HG02973 (cell line): Measurements from ENCODE around the gene MACROD2.
"Not testable (repeated sequence)": the region's sequence is repeated elsewhere in the genome, so short reads cannot be mapped to it uniquely, and the experiment has no call there.

Experiments used
- ATAC-seq: cut with Tn5 transposase; IDR thresholded peaks from one replicate; pipeline ENCODE4 v1.9.1; 2021; ENCODE audit warnings: moderate library complexity; ENCODE audit not compliant: unreplicated experiment

MACROD2 gene

GRCh38 chr20:15930311-15931305 is 1935.3 kb downstream of the MACROD2 start:
- ATAC-seq, result no peak

- no peak for ATAC-seq
These were observed 1936.6 kb downstream of the MACROD2 start for GRCh38 chr20:15931897-15932296.

- ATAC-seq, result peak; percentile 81
These were observed 1941.9 kb downstream of the MACROD2 start for GRCh38 chr20:15937179-15937578.

GRCh38 chr20:15938847-15939246 is 1943.5 kb downstream of the MACROD2 start:
- ATAC-seq, result no peak

- ATAC-seq, result no peak
These were observed 1944.8 kb downstream of the MACROD2 start for GRCh38 chr20:15940127-15940526.

GRCh38 chr20:15942130-15942529 is 1946.8 kb downstream of the MACROD2 start:
- ATAC-seq, result no peak

GRCh38 chr20:15945289-15945688 is 1950.0 kb downstream of the MACROD2 start:
- ATAC-seq, result no peak

GRCh38 chr20:15949391-15949790 is 1954.1 kb downstream of the MACROD2 start:
- no peak for ATAC-seq

GRCh38 chr20:15951658-15952057 is 1956.3 kb downstream of the MACROD2 start:
- ATAC-seq, result no peak

- ATAC-seq, result no peak
These were observed 1962.8 kb downstream of the MACROD2 start for GRCh38 chr20:15958142-15958541.

GRCh38 chr20:15965165-15965564 is 1969.8 kb downstream of the MACROD2 start:
- ATAC-seq, result no peak

- ATAC-seq, result no peak
These were observed 1972.0 kb downstream of the MACROD2 start for GRCh38 chr20:15967334-15967733.

- no peak for ATAC-seq
These were observed 1980.9 kb downstream of the MACROD2 start for GRCh38 chr20:15976047-15976736.

GRCh38 chr20:15977026-15977425 is 1981.7 kb downstream of the MACROD2 start:
- ATAC-seq, result no peak

GRCh38 chr20:15977758-15978157 is 1982.4 kb downstream of the MACROD2 start:
- no peak for ATAC-seq

GRCh38 chr20:15985494-15986368 is 1990.4 kb downstream of the MACROD2 start:
- not testable (repeated sequence) for ATAC-seq

- peak; percentile 97 for ATAC-seq
These were observed 1991.4 kb downstream of the MACROD2 start for GRCh38 chr20:15986690-15987089.

- ATAC-seq, result no peak
These were observed 1996.0 kb downstream of the MACROD2 start for GRCh38 chr20:15991279-15991678.

- no peak for ATAC-seq
These were observed 1997.2 kb downstream of the MACROD2 start for GRCh38 chr20:15992564-15992963.

GRCh38 chr20:16000112-16000511 is 2004.8 kb downstream of the MACROD2 start:
- ATAC-seq, result no peak

- no peak for ATAC-seq
These were observed 2006.0 kb downstream of the MACROD2 start for GRCh38 chr20:16001286-16001685.
